ENCODE measurements around the gene RAD23A.

Gene RAD23A

GRCh38 chr19:12985049-12985776 lies 39.6 kb downstream of the RAD23A start:
- no peak for DNase-seq

- DNase-seq, result no peak
Observed at GRCh38 chr19:12986726-12987125, 41.1 kb downstream of the RAD23A start.

DNA sequence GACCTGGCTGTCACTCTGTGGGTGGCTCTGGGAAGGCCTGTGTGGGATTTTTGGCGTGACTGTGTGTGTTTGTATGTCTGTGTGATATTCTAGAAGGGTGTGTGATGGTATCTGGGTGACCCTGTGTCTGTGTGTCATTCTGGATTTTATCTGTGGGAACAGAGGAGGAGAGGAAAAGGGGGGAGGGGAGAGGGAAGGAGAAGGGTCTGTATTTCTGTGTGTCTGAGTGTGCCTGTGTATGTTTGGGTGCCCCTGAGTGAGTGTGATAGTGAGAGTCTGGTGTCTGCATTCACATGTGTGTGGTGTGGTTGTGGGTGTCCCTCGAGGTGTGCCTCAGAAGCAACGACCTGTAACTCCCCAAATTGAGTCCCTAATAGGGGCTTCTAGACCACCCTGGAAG lies 41.5 kb downstream of the RAD23A start:
- no peak for DNase-seq

DNA sequence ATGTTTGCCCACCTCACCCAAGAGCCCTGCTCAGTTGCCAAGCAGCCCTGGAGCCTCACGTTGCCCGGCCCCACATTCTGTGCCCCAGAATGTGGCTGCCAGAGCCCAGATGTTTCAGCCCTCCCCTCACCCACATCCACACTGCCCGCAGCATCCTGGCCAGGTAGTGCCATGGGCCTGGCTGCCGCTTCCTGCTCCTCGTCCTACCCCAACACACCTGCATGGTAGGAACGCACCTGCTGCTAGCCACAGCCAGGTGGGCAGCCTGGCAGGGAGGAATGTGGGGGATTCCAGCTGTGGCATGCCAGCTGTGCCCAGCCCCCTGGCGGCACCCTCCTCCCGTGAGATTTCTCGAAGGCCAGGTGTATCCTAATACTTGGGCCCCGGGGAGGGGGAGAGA lies 42.1 kb downstream of the RAD23A start:
- DNase-seq, result no peak

GRCh38 chr19:12990431-12990830 lies 44.8 kb downstream of the RAD23A start:
- no peak for DNase-seq

DNA sequence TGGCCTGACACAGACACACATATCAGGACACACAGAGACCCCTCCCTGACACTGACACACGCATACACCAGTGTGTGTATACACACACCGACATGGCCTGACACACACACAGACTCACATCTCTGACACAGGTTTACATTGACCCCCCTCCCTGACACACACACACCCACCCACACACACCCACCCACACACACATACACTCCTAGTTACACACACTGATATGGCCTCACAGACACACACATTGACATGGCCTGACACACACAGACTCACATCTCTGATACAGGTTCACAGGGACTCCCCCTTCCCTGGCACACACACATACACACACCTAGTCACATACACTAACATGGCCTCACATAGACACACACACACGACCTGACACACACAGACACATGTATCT lies 45.2 kb downstream of the RAD23A start:
- no peak for DNase-seq

GRCh38 chr19:12991296-12991695 lies 45.6 kb downstream of the RAD23A start:
- DNase-seq, result no peak

DNA sequence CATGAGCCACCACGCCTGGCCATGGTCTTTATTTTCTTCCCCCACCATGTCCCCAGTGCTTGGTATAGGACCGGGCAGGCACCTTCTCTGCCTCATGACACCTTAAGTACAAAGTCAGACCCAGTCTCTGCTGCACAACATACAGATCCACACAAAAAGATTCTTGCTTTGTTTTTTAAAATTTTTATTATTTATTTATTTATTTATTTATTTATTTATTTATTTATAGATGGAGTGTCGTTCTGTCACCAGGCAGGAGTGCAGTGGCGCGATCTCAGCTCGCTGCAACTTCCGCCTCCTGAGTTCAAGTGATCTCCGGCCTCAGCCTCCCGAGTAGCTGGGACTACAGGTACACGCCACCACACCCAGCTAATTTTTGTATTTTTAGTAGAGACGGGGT lies 47.1 kb downstream of the RAD23A start:
- no peak for DNase-seq

- DNase-seq, result no peak
Observed at GRCh38 chr19:12993562-12993961, 47.9 kb downstream of the RAD23A start.

DNA sequence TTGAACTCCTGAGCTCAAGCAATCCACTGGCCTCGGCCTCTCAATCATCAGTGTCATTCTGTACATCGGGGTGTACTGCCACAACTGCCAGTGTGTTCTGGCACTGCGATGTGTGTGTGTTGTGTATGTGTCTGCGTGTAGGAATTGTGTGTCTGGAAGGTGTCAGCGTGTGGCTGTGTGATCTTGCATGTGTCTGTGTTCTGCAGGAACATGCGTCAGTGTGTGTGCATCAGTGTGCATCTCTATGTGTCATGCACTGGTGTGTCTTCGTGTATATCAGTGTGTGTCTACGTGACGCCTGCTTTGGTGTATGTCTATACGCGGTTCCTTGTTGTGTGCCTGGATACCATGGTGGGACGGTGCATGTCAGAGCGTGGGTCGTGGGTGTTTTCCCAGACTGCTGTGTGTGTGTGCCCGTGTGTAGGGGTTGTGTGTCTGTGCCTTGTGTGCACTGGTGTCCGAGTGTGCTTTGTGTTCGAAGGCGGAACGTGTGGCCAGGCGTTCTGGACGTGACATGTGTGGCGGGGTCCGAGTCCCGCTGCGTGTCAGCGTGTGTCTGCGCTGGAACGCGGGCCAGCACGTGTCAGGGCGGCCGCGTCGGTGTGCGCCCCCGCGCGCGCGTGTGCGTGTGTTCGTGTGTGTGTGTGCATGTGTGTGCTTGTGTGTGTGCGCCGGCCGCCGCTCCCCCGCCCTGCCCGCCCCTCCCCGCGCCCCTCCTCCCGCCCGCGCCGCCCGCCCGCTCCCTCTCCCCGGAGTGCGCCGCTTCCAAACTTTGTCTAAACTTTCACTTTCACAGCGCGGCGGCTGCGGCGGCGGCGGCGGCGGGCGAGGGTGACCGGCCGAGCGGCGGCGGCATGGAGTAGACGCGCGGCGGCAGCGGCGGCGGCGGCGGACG lies 49.3 kb downstream of the RAD23A start, which contains the start of gene NFIX:
Gene NFIX, plus strand, starts transcription at position 775 of the 895 bp plus-strand sequence. CDS start 363 bp downstream, outside the sequence.
- no peak for DNase-seq

DNA sequence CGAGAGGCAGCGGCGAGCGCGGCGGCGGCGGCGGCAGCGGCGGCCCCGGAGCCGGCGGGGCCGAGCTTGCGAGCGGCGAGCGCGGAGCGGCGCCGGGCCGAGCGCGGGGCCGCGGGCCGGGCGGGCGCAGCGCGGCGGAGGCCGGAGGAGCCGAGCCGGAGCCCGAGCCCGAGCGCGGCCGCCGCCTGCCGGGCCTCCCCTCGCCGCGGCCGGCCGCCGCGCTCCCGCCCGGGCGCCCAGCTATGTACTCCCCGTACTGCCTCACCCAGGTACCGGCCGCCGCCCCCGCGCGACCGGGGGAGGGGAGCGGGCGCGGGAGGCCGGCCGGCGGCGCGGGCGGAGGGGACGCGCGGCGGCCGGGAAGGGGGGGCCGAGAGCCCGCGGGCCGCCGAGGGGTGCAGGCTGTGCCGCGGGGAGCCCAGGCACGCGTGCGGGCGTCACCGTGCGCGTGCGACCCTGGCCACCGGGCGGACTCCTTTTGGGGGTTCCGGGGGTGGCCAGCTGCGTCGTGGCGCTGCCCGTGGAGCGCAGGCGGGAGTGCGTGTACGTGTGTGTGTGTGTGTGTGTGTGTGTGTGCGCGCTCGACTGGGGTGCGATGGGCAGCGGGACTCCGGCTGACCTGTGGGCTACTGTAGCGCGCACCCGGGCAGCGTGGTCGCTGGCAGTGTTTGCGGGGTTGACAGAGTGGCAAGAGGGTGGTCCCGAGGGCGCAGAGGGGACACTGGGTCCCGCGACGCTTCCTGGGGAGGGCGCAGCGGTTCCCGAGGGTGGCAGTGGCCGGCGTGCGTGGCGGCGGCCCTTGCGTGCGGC lies 50.1 kb downstream of the RAD23A start:
- no peak for DNase-seq

DNA sequence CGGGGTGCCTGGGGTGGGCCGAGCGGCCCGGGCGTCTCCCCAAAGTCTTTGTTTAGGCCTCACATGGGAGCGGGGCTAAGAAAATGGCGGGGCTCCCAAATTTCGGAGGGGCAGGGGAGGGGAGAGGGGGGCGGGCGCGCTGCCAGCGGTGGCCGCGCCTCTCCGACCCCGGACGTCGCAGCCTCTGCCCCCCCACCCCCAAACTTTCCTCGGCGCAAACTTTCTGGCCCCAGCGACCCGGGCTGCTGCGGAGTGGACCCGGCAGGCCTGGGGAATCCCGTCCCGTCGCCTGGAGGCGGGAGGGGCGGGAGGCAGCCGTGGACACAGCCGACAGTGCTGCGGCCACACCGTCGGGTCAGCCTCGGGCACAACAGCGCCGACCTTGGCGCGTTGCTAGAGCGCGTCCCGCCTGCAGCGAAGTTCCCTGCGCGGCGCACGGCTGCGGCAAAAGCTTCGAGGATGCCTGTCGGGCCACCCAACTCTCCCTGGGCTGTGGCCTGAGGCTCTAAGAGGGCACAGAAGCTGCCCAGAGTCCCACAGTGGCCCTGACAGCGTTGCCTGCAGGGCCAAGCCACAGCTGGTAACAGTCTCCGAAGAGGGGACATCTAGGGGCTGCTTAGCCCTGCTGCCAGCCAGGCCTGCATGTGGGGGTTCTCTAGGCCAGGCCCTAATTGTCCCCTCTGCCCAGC lies 50.9 kb downstream of the RAD23A start:
- DNase-seq, result no peak

DNA sequence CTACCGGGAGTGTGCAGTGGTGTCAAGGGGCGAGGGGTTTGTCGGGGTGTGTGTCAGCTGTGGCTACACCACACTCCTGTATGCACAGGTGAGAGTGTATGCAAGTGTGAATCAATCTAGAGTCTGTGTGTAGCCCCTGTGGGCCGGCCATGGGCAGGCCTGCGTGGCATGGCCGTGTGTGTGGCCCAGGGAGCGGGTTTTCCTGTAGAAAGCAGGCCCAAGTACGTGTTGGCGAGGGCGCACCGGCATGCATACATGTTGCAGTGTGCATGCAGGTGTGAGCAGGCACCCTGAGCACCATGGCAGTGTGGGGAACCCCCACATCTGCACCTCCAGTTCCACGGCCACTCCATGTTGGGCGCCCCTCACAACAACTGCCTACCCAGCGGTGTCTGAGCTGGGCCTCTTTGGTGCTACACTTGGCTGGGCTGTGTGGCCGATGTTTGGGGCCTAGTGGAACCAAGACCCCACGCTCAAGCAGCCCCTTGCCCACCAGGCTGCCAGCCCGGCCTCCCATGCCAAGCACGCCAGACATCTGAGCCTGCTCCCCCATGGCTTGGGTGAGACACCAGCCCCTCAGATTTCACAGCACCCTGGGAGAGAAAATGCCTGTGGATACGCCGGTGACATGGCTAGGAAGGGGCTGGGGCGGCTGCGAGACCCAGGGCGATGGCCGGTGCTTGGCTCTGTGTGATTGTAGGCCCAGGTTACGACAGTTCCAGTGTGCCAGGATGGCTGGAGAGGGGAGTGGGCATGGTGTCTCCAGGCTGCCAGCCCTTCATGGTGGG lies 51.7 kb downstream of the RAD23A start:
- DNase-seq, result no peak

DNA sequence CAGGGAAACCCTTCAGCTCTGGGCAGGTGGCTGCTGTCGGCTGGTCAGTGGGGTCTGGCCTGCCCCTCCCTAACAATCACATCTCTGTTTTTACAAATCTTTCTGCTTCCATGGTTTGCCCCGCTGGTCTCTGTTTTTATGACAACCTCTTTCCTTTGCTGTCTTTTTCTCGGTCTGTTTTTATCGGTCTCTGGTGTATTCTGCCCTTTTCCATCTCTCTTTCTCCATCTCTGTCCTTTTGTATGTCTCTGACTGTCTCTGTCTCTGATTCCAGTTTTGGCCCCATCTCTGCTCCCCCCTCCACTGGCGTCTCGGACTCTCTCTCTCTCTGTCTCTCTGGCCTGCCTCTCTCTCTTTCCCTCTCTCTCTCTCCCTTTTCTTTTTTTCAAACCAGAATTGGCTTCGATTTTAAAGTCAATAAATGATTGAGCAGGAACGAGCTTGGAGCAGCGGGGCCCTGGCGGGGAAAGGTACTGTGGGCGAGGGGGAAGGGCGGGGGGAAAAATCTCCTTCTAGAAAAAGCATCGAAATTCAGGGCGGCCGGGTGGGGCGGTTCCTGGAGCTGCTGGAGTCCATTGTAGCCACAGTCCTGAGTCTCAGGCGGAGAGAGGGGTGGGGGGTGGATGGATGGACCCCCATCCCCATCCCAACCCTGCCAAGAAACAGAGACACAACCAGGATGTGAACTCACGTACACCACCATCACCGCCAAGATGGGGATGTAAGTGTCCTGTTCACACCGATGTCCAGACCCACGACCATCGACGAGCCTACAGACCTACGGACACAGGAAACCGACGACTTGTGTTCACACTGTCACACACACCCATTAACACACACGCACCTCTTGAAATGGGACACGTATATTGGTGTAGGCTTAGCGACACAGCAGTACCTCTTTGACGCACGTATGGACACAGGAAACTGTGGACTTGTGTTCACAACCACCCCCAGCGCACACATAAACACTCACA lies 52.6 kb downstream of the RAD23A start:
- no peak for DNase-seq

- DNase-seq, result no peak
Observed at GRCh38 chr19:13001166-13001501, 55.5 kb downstream of the RAD23A start.

GRCh38 chr19:13001502-13002165 lies 56.0 kb downstream of the RAD23A start:
- DNase-seq, result no peak

- no peak for DNase-seq
Observed at GRCh38 chr19:13002166-13002898, 56.7 kb downstream of the RAD23A start.

- DNase-seq, result no peak
Observed at GRCh38 chr19:13003081-13003480, 57.4 kb downstream of the RAD23A start.
